Spleen (tissue), 11 donors: ENCODE data around the gene CPED1. TPM values are rescaled to one million over a fixed set of nuclear protein-coding genes. Genes with fewer than 3 reads are reported as not detected.
"Not testable (repeated sequence)": the region's sequence is repeated elsewhere in the genome, so short reads cannot be mapped to it uniquely, and the experiment has no call there.

Experiments
- DNase-seq: peaks from one replicate; pipeline ENCODE4 v3.0.0-alpha.2; 2020
- H3K27ac ChIP-seq, 8 donors: fragments of 200-600 bp; sonication (generic) in 7 of 8; 1 replicate in 4 of 8; 2 replicates in 4 of 8; pipeline versions ENCODE4 v1.5.0 to v1.8.0; 2016 to 2021; ENCODE audit warnings: inconsistent platforms in 4 of 8, mild to moderate bottlenecking in 4 of 8, moderate library complexity in 1 of 8
- H3K27me3 ChIP-seq, 7 donors: fragments of 200-600 bp; sonication (generic) in 6 of 7; replicated peaks in 1 of 7; 1 replicate in 4 of 7; 2 replicates in 3 of 7; pipeline versions ENCODE4 v1.5.0 to v1.8.0; 2016 to 2021; ENCODE audit warnings: inconsistent platforms in 3 of 7, mild to moderate bottlenecking in 1 of 7
- H3K36me3 ChIP-seq, 6 donors: fragments of 200-600 bp; sonication (generic) in 5 of 6; 1 replicate in 4 of 6; 2 replicates in 2 of 6; pipeline versions ENCODE4 v1.5.0 to v1.8.0; 2016 to 2021; ENCODE audit warnings: inconsistent platforms in 2 of 6
- H3K4me1 ChIP-seq, 6 donors: fragments of 200-600 bp; sonication (generic) in 5 of 6; 1 replicate in 3 of 6; 2 replicates in 3 of 6; pipeline versions ENCODE4 v1.5.0 to v1.8.0; 2016 to 2021; ENCODE audit warnings: inconsistent platforms in 3 of 6
- H3K4me3 ChIP-seq, 8 donors: fragments of 200-600 bp; sonication (generic) in 7 of 8; 1 replicate in 4 of 8; 2 replicates in 4 of 8; pipeline versions ENCODE4 v1.5.0 to v1.8.0; 2016 to 2021; ENCODE audit warnings: inconsistent platforms in 4 of 8, mild to moderate bottlenecking in 4 of 8, moderate library complexity in 2 of 8
- H3K9me3 ChIP-seq, 8 donors: fragments of 200-600 bp; sonication (generic) in 7 of 8; 1 replicate in 4 of 8; 2 replicates in 4 of 8; pipeline versions ENCODE4 v1.5.0 to v1.8.0; 2016 to 2021; ENCODE audit warnings: inconsistent platforms in 4 of 8
- POLR2A ChIP-seq, 3 donors: fragments of 450-650 bp; IDR thresholded peaks; one replicate each; pipeline ENCODE4 v1.5.1; 2017; ENCODE audit warnings: antibody characterized with exemption in 3 of 3, mild to moderate bottlenecking in 1 of 3
- POLR2AphosphoS5 ChIP-seq, 3 donors: sonication (generic); formaldehyde crosslinking; IDR thresholded peaks; one replicate each; pipeline ENCODE4 v1.5.1; 2017; ENCODE audit warnings: antibody characterized with exemption in 3 of 3
- WGBS, 5 donors: extraction: QIAGEN DNeasy Blood & Tissue Kit in 3 of 5; methylation state at CpG; one replicate each; pipeline versions ENCODE4 v1.1.5 to v1.1.7; 2013 to 2018; 5-methylcytosine and 5-hydroxymethylcytosine counted together
- intact Hi-C: fragments of 100-400 bp; cut with DNase I; formaldehyde crosslinking; loops from one replicate; pipeline ENCODE4 v1.15.0; 2023; ENCODE audit warnings: low total_unique reads
- polyA plus RNA-seq, 3 donors: library from polyadenylated mRNA; stranded (reverse); fragments of 200-250 nt; gene quantifications; one replicate each; pipeline ENCODE4 v1.2.1, GENCODE V29; 2013
- total RNA-seq, 7 donors: library from RNA; depleted of rRNA in 3 of 7; stranded (reverse); fragments of >200 nt in 3 of 7; fragmentation: NEBNext Ultra II Directional in 4 of 7; extraction: Animal tissue kit (Norgen Biotek cat#: 25700) in 4 of 7; gene quantifications; one replicate each; pipeline versions ENCODE4 v1.1.0 to v1.2.1, GENCODE V29; 2016 to 2021
- TF ChIP-seq, protein P1 (sequence below), 11 experiments: fragments of 200-600 bp in 7 of 11; fragments of 450-650 bp in 4 of 11; sonication (generic) in 4 of 11; IDR thresholded peaks in 8 of 11; conservative IDR thresholded peaks in 3 of 11; 1 replicate in 7 of 11; 2 replicates in 4 of 11; pipeline versions ENCODE4 v1.4.0 to v1.8.0; 2016 to 2021; ENCODE audit warnings: antibody characterized with exemption in 11 of 11, inconsistent platforms in 4 of 11, mild to moderate bottlenecking in 1 of 11
- donor health status: healthy with polysubstance abuse.
- donor health status: DM: no; HTN: no; CAD: no; lungs with moderate emphysema.
- donor health status: DM: no; HTN: no; CAD: no.
- donor health status: Bipolar disorder and iron deficiency.
- donor health status: healthy.
- donor health status: DM: no; HTN: no; CAD: no.
- donor health status: DM: yes; HTN: yes; CAD: no.

The CPED1 gene
- total and polyA plus RNA-seq, 10 donors, result 1.5 to 81.6 (median 38.6) TPM

DNA sequence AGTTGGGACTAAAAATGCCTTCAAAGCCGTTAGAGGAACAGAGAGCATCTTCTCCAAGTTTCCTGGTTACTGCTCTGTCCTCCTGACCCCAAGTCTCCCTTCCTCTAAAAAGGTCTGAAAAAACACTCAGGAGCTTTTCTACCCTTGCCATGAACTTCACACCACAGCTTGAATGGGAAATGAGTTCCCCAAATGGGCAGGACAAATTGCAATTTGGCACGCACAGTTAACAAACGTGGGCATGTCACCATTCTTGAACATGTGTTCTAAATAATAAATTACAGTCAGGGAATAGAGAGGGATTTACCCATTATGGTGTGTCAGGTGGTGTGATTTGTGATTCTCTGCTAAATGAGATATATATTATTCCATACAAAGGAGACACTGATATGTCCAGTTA lies 249.1 kb downstream of the CPED1 start:
- Histone ChIP-seq H3K27ac (no peak overlapping the region), H3K27me3 (no peaks in the 10 kb centered on the region), H3K36me3 (peaks cover 0 to 16% (median 2%) of the 10 kb centered on the region in 6 donors), H3K4me1 (no peaks in the 10 kb centered on the region), H3K4me3 (no peak overlapping the region), H3K9me3 (no peaks in the 10 kb centered on the region)
- no peak for DNase-seq
- intact Hi-C loops, result no loop called here
- TF ChIP-seq, protein P1, sequence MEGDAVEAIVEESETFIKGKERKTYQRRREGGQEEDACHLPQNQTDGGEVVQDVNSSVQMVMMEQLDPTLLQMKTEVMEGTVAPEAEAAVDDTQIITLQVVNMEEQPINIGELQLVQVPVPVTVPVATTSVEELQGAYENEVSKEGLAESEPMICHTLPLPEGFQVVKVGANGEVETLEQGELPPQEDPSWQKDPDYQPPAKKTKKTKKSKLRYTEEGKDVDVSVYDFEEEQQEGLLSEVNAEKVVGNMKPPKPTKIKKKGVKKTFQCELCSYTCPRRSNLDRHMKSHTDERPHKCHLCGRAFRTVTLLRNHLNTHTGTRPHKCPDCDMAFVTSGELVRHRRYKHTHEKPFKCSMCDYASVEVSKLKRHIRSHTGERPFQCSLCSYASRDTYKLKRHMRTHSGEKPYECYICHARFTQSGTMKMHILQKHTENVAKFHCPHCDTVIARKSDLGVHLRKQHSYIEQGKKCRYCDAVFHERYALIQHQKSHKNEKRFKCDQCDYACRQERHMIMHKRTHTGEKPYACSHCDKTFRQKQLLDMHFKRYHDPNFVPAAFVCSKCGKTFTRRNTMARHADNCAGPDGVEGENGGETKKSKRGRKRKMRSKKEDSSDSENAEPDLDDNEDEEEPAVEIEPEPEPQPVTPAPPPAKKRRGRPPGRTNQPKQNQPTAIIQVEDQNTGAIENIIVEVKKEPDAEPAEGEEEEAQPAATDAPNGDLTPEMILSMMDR (IDR thresholded peaks at IDR 0.05 in 8 of 11, conservative IDR thresholded peaks at IDR 0.05 in 3 of 11), result no peak
- TF ChIP-seq POLR2AphosphoS5 (IDR thresholded peaks at IDR 0.05) (no peak), POLR2A (IDR thresholded peaks at IDR 0.05) (no peak)
- 78 to 87% (median 82%) methylated on average over 3 of the region's 3 CpGs for WGBS, 5 donors

DNA sequence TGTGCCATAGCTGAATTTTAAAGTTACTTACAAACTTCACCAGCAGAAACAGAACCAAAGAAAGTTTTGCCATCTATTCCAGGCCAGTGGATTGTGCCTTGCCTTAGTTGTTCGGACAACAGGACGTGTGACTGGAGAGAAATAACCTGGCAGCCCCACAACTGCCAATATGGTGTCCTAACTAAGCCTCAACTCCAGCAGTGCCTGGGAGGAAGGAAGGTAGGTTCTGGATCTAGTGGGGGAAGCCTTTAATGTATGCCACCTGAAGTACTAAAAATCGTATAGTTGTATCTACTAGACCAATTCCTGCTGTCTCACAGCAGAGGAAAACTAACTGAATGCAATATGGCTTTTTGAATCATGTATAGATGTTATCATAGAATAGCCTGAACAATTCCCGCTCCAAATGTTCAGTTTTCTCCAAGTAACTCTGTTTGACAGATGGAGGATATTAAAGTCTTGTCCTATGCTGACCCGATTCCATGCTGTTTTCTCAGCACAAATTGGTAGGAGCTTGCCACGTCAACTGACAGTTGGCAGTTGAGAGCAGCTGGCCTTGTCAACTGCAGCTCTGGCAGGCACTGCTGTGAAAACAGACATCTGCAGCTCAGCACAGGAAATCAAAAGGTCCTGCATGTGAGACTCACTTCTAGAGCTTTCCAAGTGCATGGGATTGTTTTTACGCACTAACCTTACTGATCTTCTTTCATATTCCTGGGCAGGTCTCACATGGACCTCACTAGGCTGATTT lies 255.8 kb downstream of the CPED1 start:
- intact Hi-C loops, result no loop called here
- H3K36me3 ChIP-seq, result peaks cover 0 to 42% (median 2%) of the 10 kb centered on the region in 6 donors
- TF ChIP-seq, protein P1 (IDR thresholded peaks at IDR 0.05 in 8 of 11, conservative IDR thresholded peaks at IDR 0.05 in 3 of 11), result no peak
- no peak for TF ChIP-seq POLR2A (IDR thresholded peaks at IDR 0.05)
- TF ChIP-seq POLR2AphosphoS5 (IDR thresholded peaks at IDR 0.05), result no peak
- no peaks in the 10 kb centered on the region for H3K27me3 ChIP-seq
- DNase-seq, result no peak
- peaks cover 0 to 8% (median 0%) of the 10 kb centered on the region in 6 donors for H3K4me1 ChIP-seq
- peaks cover 0 to 19% (median 13%) of the 10 kb centered on the region in 8 donors for H3K9me3 ChIP-seq
- no peak overlapping the region for H3K4me3 ChIP-seq
- H3K27ac ChIP-seq, result no peak overlapping the region
- WGBS, 5 donors, result 63 to 79% (median 72%) methylated on average over 7 of the region's 7 CpGs

DNA sequence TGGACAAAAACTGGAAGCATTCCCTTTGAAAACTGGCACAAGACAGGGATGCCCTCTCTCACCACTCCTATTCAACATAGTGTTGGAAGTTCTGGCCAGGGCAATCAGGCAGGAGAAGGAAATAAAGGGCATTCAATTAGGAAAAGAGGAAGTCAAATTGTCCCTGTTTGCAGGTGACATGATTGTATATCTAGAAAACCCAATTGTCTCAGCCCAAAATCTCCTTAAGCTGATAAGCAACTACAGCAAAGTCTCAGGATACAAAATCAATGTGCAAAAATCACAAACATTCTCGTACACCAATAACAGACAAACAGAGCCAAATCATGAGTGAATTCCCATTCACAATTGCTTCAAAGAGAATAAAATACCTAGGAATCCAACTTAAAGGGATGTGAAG lies 262.9 kb downstream of the CPED1 start:
- H3K27ac ChIP-seq, H3K27me3 ChIP-seq, intact Hi-C loops, H3K4me3 ChIP-seq, DNase-seq, H3K4me1 ChIP-seq: not testable (repeated sequence)
- 84 to 94% (median 87%) methylated on average over 1 of the region's 1 CpG for WGBS, 5 donors
- H3K36me3 ChIP-seq, result peaks cover 0 to 28% (median 2%) of the 10 kb centered on the region in 6 donors
- H3K9me3 ChIP-seq, result peaks cover 0 to 24% (median 19%) of the 10 kb centered on the region in 8 donors

DNA sequence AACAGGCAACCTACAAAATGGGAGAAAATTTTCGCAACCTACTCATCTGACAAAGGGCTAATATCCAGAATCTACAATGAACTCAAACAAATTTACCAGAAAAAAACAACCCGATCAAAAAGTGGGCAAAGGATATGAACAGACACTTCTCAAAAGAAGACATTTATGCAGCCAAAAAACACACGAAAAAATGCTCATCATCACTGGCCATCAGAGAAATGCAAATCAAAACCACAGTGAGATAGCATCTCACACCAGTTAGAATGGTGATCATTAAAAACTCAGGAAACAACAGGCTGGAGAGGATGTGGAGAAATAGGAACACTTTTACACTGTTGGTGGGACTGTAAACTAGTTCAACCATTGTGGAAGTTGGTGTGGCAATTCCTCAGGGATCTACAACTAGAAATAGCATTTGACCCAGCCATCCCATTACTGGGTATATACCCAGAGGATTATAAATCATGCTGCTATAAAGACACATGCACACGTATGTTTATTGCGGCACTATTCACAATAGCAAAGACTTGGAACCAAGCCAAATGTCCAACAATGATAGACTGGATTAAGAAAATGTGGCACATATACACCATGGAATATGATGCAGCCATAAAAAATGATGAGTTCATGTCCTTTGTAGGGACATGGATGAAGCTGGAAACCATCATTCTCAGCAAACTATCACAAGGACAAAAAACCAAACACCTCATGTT lies 264.2 kb downstream of the CPED1 start:
- WGBS, 5 donors, result 80 to 92% (median 85%) methylated on average over 2 to 5 of the region's 5 CpGs
- intact Hi-C loops, result not testable (repeated sequence)

DNA sequence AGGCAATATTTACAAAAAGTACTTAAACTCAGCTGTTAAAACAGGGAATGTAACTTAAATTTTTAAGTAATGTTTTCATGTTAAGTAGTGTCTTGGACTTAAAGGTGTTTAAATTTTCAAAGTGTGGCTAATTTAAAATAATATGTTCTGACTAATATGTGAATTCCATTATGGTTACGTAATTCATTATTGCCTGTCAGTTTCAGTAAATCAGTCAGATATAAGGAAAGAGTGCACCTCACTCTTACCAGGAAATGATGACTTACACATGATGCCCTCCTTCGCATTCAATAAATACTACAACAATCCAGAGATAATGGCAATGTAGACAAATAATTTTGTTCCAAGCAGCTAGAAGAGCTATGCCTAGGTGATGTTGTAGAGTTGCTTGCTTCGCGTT lies 271.3 kb downstream of the CPED1 start:
- Histone ChIP-seq H3K36me3 (peaks cover 0 to 6% (median 0%) of the 10 kb centered on the region in 6 donors), H3K27ac (no peak overlapping the region), H3K27me3 (no peaks in the 10 kb centered on the region), H3K4me3 (no peak overlapping the region), H3K4me1 (no peaks in the 10 kb centered on the region), H3K9me3 (peaks cover 0 to 5% (median 0%) of the 10 kb centered on the region in 8 donors)
- 73 to 96% (median 87%) methylated on average over 4 of the region's 4 CpGs for WGBS, 5 donors
- no peak for DNase-seq
- intact Hi-C loops, result no loop called here
- TF ChIP-seq, protein P1 (IDR thresholded peaks at IDR 0.05 in 8 of 11, conservative IDR thresholded peaks at IDR 0.05 in 3 of 11), result no peak
- TF ChIP-seq POLR2AphosphoS5 (IDR thresholded peaks at IDR 0.05), result no peak

More for the DNA sequence above, 264.2 kb downstream of the CPED1 start:
- Histone ChIP-seq H3K9me3 (peaks cover 0 to 25% (median 18%) of the 10 kb centered on the region in 8 donors), H3K36me3 (peaks cover 0 to 18% (median 2%) of the 10 kb centered on the region in 6 donors)
- not testable (repeated sequence) for H3K27me3 ChIP-seq, H3K4me1 ChIP-seq, H3K27ac ChIP-seq, DNase-seq, H3K4me3 ChIP-seq
